Measurements from ENCODE around the gene PTPMT1. TPM values are rescaled to one million over a fixed set of nuclear protein-coding genes. Genes with fewer than 3 reads are reported as not detected.
"Not testable (repeated sequence)": the region's sequence is repeated elsewhere in the genome, so short reads cannot be mapped to it uniquely, and the experiment has no call there.

Gene PTPMT1
- total and polyA plus RNA-seq, 2 experiments from 2014 or later = 78.4 to 90.2 TPM

DNA sequence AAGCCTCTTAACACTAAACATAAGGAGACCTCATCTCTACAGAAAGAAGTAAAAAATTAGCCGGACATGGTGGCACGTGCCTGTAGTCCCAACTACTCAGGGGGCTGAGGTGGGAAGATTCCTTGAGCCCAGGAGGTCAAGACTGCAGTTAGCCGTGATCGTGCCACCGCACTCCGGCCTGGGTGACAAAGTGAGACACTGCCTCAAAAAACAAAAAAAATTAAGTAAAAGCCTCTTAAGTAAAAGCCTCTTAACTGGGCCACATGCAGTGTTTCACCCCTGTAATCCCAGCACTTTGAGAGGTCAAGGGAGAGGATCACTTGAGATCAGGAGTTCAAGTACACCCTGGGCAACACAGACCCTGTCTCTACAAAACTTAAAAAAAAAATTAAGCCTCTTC lies 38.2 kb upstream of the PTPMT1 start:
- Histone ChIP-seq H3K9ac (no peak overlapping the region), H3K4me2 (ENCODE audit: unreplicated experiment) (no peak overlapping the region), H3K27ac (no peak overlapping the region), H3K36me3 (ENCODE audit: low read depth) (no peaks in the 10 kb centered on the region; the same call in 1 of the 2 replicates), H3K4me3 (no peak overlapping the region), H4K20me1 (ENCODE audit: insufficient read depth) (peaks cover 39% of the 10 kb centered on the region), H3K4me1 (ENCODE audit: insufficient read depth) (peaks cover 29% of the 10 kb centered on the region), H3K9me2 (ENCODE audit: insufficient read depth) (no peaks in the 10 kb centered on the region), H3K9me3 (ENCODE audit: low read depth) (no peaks in the 10 kb centered on the region), H3F3A (ENCODE audit: insufficient read depth) (peaks cover 42% of the 10 kb centered on the region), H3K27me3 (replicated peaks; ENCODE audit: insufficient read depth) (no peaks in the 10 kb centered on the region), H2AFZ (no peak overlapping the region), H3K79me2 (ENCODE audit: insufficient read depth) (peaks cover 100% of the 10 kb centered on the region)
- WGBS, 2 experiments (ENCODE audit: low coverage in 1 of 2, low lambda C conversion rate in 2 of 2, missing lambda C conversion rate in 2 of 2) = 91 to 93% methylated on average over 6 of the region's 6 CpGs
- TF ChIP-seq EZH2 (IDR thresholded peaks at IDR 0.05; ENCODE audit: insufficient read depth, poor library complexity, severe bottlenecking) (no peak), EZH2phosphoT487 (IDR thresholded peaks at IDR 0.05; ENCODE audit: insufficient read depth, low read depth) (no peak)
- in situ Hi-C loops (cut with MboI) = no loop called here
- no peak for DNase-seq

DNA sequence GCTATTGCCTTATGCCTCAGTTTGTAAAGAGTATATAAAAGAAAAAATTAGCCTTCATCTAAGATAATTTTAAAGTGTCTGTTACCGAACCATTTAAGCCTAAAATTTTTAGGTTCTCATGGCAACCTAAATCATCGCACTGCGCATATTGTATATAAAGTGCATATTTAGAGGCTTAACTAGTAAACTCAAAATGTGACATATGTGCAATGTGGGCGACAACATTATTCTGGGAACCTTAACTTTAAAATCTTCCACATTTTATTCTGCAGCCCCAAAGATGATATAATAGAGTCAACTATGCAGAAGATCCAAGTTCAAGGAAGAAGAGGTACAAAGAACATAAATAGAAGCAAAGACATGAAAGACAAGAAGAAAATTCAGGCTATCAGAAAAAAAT lies 35.4 kb upstream of the PTPMT1 start:
- Histone ChIP-seq H3K9me2 (ENCODE audit: insufficient read depth) (no peaks in the 10 kb centered on the region), H3K9ac (no peak overlapping the region), H3K4me1 (ENCODE audit: insufficient read depth) (peaks cover 21% of the 10 kb centered on the region), H3K27me3 (replicated peaks; ENCODE audit: insufficient read depth) (no peaks in the 10 kb centered on the region), H3K4me2 (ENCODE audit: unreplicated experiment) (no peak overlapping the region), H2AFZ (no peak overlapping the region), H3K36me3 (ENCODE audit: low read depth) (peaks cover 2% of the 10 kb centered on the region), H3K9me3 (ENCODE audit: low read depth) (no peaks in the 10 kb centered on the region), H4K20me1 (ENCODE audit: insufficient read depth) (peaks cover 21% of the 10 kb centered on the region; the same call in 1 of the 2 replicates), H3K27ac (no peak overlapping the region), H3F3A (ENCODE audit: insufficient read depth) (0 out of 2 replicates have a peak, but pooled peaks cover 14% of the 10 kb centered on the region), H3K79me2 (ENCODE audit: insufficient read depth) (peaks cover 100% of the 10 kb centered on the region), H3K4me3 (no peak overlapping the region)
- in situ Hi-C loops (cut with MboI) = no loop called here
- whole genome bisulfite sequencing, 2 experiments (ENCODE audit: low coverage in 1 of 2, low lambda C conversion rate in 2 of 2, missing lambda C conversion rate in 2 of 2) = 98 to 99% methylated on average over 4 of the region's 4 CpGs
- no peak for DNase-seq
- TF ChIP-seq EZH2phosphoT487 (IDR thresholded peaks at IDR 0.05; ENCODE audit: insufficient read depth, low read depth) = no peak
- TF ChIP-seq EZH2 (IDR thresholded peaks at IDR 0.05; ENCODE audit: insufficient read depth, poor library complexity, severe bottlenecking) = no peak

DNA sequence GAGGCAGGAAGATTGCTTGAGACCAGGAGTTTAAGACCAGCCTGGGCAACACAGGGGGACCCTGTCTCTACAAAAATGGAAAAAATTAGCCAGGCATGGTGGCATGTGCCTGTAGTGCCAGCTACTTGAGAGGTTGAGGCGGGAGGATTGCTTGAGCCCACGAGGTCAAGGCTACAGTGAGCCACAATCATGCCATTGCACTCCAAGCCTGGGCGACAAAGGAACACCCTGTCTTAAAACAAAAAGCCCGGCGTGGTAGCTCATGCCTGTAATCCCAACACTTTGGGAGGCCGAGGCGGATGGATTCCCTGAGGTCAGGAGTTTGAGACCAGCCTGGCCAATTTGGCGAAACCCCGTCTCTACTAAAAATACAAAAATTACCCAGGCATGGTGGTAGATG lies 34.7 kb upstream of the PTPMT1 start:
- Histone ChIP-seq H4K20me1 (ENCODE audit: insufficient read depth) (peaks cover 17% of the 10 kb centered on the region; the same call in 1 of the 2 replicates), H3K4me1 (ENCODE audit: insufficient read depth) (peaks cover 19% of the 10 kb centered on the region), H3K79me2 (ENCODE audit: insufficient read depth) (peaks cover 100% of the 10 kb centered on the region)
- WGBS, 2 experiments (ENCODE audit: low coverage in 1 of 2, low lambda C conversion rate in 2 of 2, missing lambda C conversion rate in 2 of 2) = 86 to 88% methylated on average over 9 of the region's 9 CpGs
- H3K4me3 ChIP-seq; H3K9ac ChIP-seq; H3K27ac ChIP-seq; H3K36me3 ChIP-seq (ENCODE audit: low read depth); H3K9me3 ChIP-seq (ENCODE audit: low read depth); H3F3A ChIP-seq (ENCODE audit: insufficient read depth); DNase-seq; H3K4me2 ChIP-seq (ENCODE audit: unreplicated experiment); in situ Hi-C loops (cut with MboI); H3K27me3 ChIP-seq (replicated peaks; ENCODE audit: insufficient read depth); H2AFZ ChIP-seq; H3K9me2 ChIP-seq (ENCODE audit: insufficient read depth): not testable (repeated sequence)

DNA sequence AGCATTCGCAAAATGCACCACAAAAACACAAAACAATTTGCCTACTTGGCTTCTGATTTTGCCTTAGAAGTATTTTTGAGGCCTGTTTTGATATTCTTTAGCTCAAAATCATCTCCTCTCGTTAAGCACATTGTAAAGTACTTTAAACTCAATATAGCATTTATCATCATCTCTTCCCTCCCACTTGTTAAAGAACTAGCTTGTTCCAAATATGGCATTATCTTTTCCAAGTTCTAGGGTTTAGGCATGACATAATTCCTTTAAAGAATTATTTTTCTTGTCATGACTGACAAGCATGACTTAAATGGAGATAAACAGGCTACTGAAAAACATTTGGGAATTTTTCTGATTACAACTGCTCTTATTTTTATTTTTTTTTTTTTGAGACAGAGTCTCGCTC lies 33.7 kb upstream of the PTPMT1 start:
- no peak overlapping the region for H3K4me3 ChIP-seq
- no peaks in the 10 kb centered on the region for H3F3A ChIP-seq (ENCODE audit: insufficient read depth)
- H3K9me2 ChIP-seq (ENCODE audit: insufficient read depth) = no peaks in the 10 kb centered on the region
- no peak overlapping the region for H3K27ac ChIP-seq
- no peak for DNase-seq
- no peak overlapping the region for H3K4me2 ChIP-seq (ENCODE audit: unreplicated experiment)
- H2AFZ ChIP-seq = no peak overlapping the region
- peaks cover 19% of the 10 kb centered on the region for H3K4me1 ChIP-seq (ENCODE audit: insufficient read depth)
- H3K27me3 ChIP-seq (replicated peaks; ENCODE audit: insufficient read depth) = no peaks in the 10 kb centered on the region
- 68 to 72% methylated on average over 3 of the region's 3 CpGs for WGBS, 2 experiments (ENCODE audit: low coverage in 1 of 2, low lambda C conversion rate in 2 of 2, missing lambda C conversion rate in 2 of 2)
- peaks cover 100% of the 10 kb centered on the region for H3K79me2 ChIP-seq (ENCODE audit: insufficient read depth)
- H3K9ac ChIP-seq = no peak overlapping the region
- no peak for TF ChIP-seq EZH2 (IDR thresholded peaks at IDR 0.05; ENCODE audit: insufficient read depth, poor library complexity, severe bottlenecking)
- no peak for TF ChIP-seq EZH2phosphoT487 (IDR thresholded peaks at IDR 0.05; ENCODE audit: insufficient read depth, low read depth)
- peaks cover 6% of the 10 kb centered on the region for H3K36me3 ChIP-seq (ENCODE audit: low read depth)
- H4K20me1 ChIP-seq (ENCODE audit: insufficient read depth) = peaks cover 17% of the 10 kb centered on the region; the same call in 1 of the 2 replicates
- no peaks in the 10 kb centered on the region for H3K9me3 ChIP-seq (ENCODE audit: low read depth)
- in situ Hi-C loops (cut with MboI) = no loop called here

Data from GM23248 (cell line).